Measurements from ENCODE around the gene DES.

GRCh38 chr2:219448776-219449341 is 30.7 kb downstream of the DES start:
- TF ChIP-seq CTCF (IDR thresholded peaks at IDR 0.05) (no peak), POLR2A (IDR thresholded peaks at IDR 0.05) (no peak)

All from body of pancreas (tissue), 4 donors.